ENCODE results near the gene SPAG4.

Gene SPAG4

DNA sequence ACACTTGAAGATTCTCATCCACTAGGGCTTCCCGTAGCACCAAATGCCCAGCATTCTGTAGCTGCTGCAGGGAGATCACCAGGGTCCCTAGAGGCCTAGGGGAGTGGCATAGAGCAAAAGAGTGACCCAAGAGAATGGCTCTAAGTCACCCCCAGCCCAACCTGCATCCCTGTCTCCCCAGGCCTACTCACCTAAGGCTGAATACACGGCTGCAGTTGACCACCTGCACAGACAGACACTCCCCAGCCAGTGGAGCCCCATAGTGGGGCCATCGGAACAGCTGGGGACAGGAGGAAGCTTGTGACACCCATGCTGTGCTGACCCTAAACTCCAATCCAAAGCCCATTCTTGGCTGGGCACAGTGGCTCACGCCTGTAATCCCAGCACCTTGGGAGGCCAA, 9.5 kb upstream of the SPAG4 start:
- Mint-ChIP-seq H3K36me3 (ENCODE audit: low read depth) (no peaks in the 10 kb centered on the region), H3K4me3 (no peak overlapping the region), H3K4me1 (ENCODE audit: low read depth) (peaks cover 5% of the 10 kb centered on the region), H3K9me3 (no peaks in the 10 kb centered on the region), H3K27ac (no peak overlapping the region), H3K27me3 (peaks cover 13% of the 10 kb centered on the region)

DNA sequence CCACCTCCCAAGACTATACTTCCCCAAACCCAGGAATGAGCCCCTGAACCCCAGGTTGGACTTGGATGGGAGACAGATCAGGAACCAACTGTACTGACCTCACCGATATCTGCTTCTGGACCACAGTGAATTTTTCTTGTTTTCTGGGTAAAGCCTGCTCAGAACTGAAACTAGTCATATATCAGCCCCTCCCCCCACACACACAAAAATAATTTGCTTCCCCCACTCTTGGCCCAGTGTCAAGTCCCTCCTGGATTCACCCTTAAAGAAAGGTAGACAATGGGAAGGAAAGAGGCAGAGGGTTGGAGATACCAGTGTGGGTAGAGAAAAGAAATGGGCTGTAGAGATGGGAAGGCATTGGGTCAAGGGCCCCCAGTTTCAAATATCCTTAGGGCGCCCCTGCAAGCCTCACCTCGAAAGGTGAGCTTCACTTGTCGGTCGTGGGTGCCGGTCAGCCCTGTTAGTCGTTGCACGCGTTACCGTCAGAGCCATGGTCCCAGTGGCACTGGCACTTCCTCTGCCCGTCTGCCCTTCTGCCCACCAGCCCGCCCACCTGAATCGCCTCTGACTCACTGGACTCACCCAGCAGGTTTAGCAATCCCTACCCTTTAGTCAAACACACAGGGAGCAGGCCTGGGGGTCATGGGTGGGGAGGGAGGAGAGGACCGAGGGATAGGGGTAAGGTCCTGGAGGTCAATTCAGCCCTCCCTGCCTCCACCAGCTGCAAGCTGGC, 8.5 kb upstream of the SPAG4 start:
- H3K36me3 Mint-ChIP-seq (ENCODE audit: low read depth), result no peaks in the 10 kb centered on the region
- peaks cover 9% of the 10 kb centered on the region for H3K27me3 Mint-ChIP-seq
- no peak overlapping the region for H3K4me3 Mint-ChIP-seq
- H3K4me1 Mint-ChIP-seq (ENCODE audit: low read depth), result no peaks in the 10 kb centered on the region
- no peaks in the 10 kb centered on the region for H3K9me3 Mint-ChIP-seq
- no peak overlapping the region for H3K27ac Mint-ChIP-seq

DNA sequence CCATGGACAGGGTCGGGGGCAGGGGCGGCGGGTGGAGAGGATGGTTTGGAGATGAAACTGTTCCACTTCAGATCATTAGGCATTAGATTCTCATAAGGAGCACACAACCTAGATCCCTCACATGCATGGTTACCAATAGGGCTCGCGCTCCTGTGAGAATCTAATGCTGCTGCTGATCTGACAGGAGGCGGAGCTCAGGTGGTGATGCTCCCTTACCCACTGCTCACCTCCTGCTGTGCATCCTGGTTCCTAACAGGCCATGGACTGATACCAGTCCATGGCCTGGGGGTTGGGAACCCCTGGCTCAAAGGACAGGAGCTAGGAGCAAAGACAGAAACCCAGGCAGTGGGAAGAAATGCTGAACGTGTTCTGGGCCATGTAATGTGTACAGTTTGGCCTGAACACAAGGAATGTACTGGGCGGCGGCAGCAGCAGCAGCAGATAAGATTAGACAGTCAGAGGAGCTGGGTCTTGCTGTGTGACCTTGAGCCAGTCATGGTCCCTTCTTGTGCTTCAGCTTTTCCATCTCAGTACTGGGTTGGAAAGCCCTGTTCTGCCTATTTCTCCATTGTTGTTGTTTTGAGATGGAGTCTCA, 4.7 kb upstream of the SPAG4 start:
- Mint-ChIP-seq H3K27ac (no peak overlapping the region), H3K36me3 (ENCODE audit: low read depth) (no peaks in the 10 kb centered on the region), H3K9me3 (no peaks in the 10 kb centered on the region), H3K4me3 (no peak overlapping the region), H3K4me1 (ENCODE audit: low read depth) (peaks cover 9% of the 10 kb centered on the region), H3K27me3 (no peaks in the 10 kb centered on the region)

DNA sequence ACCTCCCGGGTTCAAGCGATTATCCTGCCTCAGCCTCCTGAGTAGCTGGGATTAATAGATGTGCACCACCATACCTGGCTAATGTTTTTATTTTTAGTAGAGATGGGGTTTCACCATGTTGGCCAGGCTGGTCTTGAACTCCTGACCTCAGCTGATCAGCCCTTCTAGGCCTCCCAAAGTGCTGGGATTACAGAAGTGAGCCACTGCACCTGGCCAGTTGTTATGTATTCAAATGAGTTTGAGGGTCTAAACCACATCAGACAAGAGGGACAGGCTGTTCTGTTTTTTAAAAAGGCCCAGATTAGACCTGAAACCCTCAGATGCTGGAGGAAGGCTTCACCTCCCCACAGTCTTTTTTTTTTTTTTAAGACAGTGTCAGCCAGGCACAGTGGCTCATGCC, 4.1 kb upstream of the SPAG4 start:
- Mint-ChIP-seq H3K4me3 (no peak overlapping the region), H3K4me1 (ENCODE audit: low read depth) (peaks cover 12% of the 10 kb centered on the region), H3K36me3 (ENCODE audit: low read depth) (no peaks in the 10 kb centered on the region), H3K27me3 (no peaks in the 10 kb centered on the region), H3K27ac (no peak overlapping the region), H3K9me3 (no peaks in the 10 kb centered on the region)

DNA sequence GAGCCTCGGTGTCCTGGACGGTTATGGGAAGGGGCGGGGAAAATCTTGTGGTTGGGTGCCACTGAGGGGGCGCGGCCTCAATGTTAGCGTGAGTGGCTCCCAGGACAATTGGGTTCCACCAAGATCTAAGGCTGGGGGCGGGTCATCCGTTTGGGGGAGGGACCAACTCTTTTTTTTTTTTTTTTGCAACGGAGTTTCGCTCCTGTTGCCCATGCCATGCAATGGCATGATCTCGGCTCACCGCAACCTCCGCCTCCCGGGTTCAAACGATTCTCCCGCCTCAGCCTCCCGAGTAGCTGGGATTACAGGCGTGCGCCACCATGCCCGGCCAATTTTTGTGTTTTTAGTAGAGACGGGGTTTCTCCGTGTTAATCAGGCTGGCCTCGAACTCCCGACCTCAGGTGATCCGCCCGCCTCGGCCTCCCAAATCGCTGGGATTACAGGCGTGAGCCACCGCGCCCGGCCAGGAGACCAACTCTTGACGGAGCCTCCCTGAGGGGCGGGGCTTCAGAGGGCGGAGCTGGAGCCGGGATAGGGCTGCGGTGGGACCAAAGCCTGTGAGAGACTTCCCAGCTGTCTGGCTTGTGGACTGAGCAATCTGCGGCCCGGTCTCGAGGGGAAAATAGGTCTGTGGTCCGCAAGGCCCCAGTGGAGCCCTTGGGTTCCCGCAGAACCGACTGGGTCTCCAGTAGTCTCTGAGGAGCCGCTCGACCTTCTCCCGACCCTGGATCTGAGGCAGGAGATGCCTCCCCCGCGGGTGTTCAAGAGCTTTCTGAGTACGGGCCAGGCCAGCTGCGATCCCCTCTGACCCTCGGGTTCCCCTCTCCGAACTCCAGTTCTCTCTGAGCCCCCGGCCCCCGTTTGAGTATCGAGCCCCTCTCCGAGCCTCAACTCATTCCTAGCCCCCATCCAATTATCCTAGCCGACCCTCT, 1.1 kb downstream of the SPAG4 start:
- peak overlapping the region; percentile 90 for H3K27ac Mint-ChIP-seq
- no peaks in the 10 kb centered on the region for H3K9me3 Mint-ChIP-seq
- peak overlapping the region; percentile 85 for H3K4me3 Mint-ChIP-seq
- peaks cover 51% of the 10 kb centered on the region for H3K4me1 Mint-ChIP-seq (ENCODE audit: low read depth)
- H3K36me3 Mint-ChIP-seq (ENCODE audit: low read depth), result peaks cover 5% of the 10 kb centered on the region
- H3K27me3 Mint-ChIP-seq, result no peaks in the 10 kb centered on the region

DNA sequence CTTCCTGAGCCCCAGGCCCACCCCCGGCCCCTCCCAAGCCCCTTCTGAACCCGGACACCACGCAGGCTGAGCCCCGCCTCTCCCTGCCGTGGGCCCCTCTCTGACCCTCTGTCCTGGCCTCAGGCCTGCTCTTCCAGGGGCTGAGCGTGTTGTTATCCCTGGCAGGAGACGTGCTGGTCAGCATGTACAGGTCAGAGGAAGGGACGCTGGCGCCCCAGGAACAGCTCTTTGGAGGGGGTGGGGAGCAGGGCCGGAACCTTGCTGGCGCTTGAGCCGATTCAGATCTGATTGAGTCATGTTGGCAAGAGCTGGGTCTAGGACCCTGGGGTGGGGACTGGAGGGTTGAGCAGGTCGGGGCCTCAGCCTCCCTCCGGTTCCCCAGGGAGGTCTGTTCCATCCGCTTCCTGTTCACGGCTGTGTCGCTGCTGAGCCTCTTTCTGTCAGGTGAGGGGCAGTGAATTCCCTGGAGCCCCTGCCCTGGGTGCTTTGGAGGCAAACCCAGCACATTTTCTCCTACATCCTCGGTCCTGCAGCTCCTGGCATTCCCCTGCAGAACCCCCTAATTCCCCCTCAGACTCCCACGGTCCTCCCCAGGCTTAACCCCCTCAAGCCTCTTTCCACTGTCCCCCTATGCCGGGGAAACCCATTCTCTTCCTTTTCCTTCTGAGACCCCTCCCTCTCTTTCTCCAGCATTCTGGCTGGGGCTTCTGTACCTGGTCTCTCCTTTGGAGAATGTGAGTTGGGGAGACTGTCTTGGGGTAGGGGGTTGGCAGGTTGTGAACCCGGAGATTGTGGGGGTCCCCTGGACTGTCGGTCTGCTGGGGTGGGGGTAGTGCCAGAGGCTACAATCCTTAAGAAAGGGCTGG, 2.0 kb downstream of the SPAG4 start:
- no peaks in the 10 kb centered on the region for H3K27me3 Mint-ChIP-seq
- H3K36me3 Mint-ChIP-seq (ENCODE audit: low read depth), result peaks cover 5% of the 10 kb centered on the region
- H3K4me3 Mint-ChIP-seq, result peak overlapping the region; percentile 85
- H3K9me3 Mint-ChIP-seq, result no peaks in the 10 kb centered on the region
- peak overlapping the region; percentile 90 for H3K27ac Mint-ChIP-seq
- H3K4me1 Mint-ChIP-seq (ENCODE audit: low read depth), result peaks cover 51% of the 10 kb centered on the region

DNA sequence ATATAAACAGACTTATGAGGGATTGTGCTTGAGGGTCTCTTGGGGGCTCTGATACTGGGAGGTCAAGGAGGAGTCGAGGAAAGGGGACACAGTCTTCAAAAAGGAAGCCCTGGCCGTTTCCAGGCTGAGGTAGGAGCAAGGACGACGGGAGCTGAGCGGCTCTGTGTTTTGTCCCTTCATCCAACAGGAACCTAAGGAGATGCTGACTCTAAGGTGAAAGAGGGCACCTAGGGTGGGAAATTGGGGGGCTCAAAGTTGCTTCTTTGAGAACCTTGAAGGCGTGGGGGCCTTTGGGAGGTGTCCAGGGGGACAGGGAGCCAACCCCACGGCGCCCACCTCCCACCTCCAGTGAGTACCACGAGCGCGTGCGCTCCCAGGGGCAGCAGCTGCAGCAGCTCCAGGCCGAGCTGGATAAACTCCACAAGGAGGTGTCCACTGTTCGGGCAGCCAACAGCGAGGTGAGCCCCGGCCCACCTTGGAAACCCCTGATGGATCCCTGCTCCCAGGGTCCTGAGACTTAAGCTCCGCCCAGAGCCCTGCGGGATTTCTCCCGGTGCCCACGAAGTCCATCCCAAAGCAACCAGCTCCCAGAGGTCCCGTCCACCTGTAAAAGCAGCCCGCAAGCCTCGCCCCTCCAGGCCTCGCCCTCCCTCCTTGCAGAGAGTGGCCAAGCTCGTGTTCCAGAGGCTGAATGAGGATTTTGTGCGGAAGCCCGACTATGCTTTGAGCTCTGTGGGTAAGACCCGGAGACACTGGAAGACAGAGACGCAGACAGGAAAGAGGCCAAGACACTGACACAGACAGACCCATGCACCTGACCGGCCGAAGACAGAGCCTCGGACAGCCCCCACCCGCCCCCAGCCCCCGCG, 2.9 kb downstream of the SPAG4 start:
- Mint-ChIP-seq H3K27me3 (no peaks in the 10 kb centered on the region), H3K27ac (peak overlapping the region; percentile 78), H3K9me3 (no peaks in the 10 kb centered on the region), H3K4me3 (peak overlapping the region; percentile 85), H3K4me1 (ENCODE audit: low read depth) (peaks cover 51% of the 10 kb centered on the region), H3K36me3 (ENCODE audit: low read depth) (peaks cover 5% of the 10 kb centered on the region)

DNA sequence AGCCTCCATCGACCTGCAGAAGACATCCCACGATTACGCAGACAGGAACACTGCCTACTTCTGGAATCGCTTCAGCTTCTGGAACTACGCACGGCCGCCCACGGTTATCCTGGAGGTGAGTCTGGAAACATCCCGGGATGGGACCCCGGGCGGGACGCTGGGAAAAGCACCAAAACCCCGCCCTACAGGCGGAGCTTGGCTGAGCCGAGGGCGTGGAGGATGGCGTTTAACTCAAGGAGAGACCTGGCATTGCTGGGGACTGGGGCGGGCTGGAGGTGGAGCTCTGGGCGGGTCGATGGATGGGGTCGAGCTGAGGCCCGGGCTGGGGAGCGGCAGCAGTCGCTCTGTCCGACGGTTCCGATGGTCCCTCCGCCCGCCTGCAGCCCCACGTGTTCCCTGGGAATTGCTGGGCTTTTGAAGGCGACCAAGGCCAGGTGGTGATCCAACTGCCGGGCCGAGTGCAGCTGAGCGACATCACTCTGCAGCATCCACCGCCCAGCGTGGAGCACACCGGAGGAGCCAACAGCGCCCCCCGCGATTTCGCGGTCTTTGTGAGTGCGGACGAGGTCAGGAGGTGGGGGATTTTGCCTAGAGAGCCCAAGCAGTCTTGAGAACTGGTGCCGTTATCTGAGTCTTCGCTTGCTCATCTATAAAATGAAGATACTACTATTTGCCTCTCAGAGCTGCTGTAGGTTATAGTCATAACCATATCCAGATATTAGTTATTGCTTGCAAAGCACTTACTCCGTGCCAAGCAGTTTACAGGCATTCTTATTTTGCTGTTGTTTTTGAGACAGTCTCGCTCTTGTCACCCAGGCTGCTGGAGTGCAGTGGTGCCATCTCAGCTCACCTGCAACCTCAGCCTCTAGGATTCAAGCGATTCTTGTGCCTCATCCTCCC, 3.8 kb downstream of the SPAG4 start:
- Mint-ChIP-seq H3K9me3 (no peaks in the 10 kb centered on the region), H3K27ac (peak overlapping the region; percentile 78), H3K4me3 (peak overlapping the region; percentile 85), H3K27me3 (no peaks in the 10 kb centered on the region), H3K36me3 (ENCODE audit: low read depth) (peaks cover 5% of the 10 kb centered on the region), H3K4me1 (ENCODE audit: low read depth) (peaks cover 49% of the 10 kb centered on the region)

DNA sequence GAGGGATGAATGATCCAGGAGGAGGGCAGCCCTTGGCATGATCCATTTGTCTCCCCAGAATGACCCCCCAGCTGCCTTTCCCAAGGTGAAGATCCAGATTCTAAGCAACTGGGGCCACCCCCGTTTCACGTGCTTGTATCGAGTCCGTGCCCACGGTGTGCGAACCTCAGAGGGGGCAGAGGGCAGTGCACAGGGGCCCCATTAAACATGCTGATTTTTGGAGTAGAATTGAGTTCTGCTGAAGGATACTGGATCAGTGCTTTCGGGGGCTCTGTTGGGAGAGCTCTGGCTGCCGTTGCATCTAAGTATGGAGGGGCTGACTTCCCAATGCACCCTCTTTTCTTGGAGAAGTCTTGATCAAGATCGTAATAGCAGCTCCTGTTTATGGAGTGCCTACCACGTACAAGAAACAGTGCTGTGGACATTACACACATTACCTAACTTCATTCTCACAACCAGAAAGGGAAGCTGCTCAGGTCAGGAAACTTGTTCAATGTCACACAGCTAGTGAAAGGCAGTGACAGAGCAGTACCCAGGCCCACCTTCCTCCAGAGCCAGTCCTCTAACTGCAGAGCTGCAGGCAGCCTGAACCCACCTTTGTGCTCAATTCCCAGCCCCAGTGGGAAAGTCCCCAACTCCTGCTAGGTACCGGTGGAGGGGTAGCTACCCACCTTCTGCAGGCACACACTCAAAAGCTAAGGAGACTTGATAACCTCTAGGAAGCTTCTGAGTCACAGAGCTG, 5.4 kb downstream of the SPAG4 start:
- Mint-ChIP-seq H3K4me1 (ENCODE audit: low read depth) (peaks cover 42% of the 10 kb centered on the region), H3K9me3 (no peaks in the 10 kb centered on the region), H3K36me3 (ENCODE audit: low read depth) (peaks cover 12% of the 10 kb centered on the region), H3K27ac (no peak overlapping the region), H3K27me3 (no peaks in the 10 kb centered on the region), H3K4me3 (no peak overlapping the region)

DNA sequence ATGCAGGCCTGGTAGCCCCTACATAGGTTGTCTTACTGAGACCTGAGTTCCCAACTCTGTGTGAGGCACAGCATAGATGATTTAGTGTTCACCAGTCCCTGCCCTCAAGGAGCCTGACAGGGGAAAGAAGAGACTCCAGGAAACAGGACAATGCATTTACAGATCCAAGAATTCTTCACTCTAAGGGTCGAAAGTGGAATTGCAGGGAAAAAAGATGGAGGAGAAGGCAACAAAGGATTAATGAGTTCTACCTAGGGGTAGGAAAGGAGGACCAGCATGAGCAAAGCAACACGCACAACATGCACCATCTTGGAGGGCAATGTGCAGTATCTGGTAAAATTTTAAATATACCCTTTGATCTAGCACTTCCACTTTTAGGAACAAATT, 5.9 kb downstream of the SPAG4 start:
- no peaks in the 10 kb centered on the region for H3K9me3 Mint-ChIP-seq
- H3K27ac Mint-ChIP-seq, result no peak overlapping the region
- peaks cover 15% of the 10 kb centered on the region for H3K36me3 Mint-ChIP-seq (ENCODE audit: low read depth)
- H3K4me3 Mint-ChIP-seq, result no peak overlapping the region
- H3K4me1 Mint-ChIP-seq (ENCODE audit: low read depth), result peaks cover 38% of the 10 kb centered on the region
- no peaks in the 10 kb centered on the region for H3K27me3 Mint-ChIP-seq

DNA sequence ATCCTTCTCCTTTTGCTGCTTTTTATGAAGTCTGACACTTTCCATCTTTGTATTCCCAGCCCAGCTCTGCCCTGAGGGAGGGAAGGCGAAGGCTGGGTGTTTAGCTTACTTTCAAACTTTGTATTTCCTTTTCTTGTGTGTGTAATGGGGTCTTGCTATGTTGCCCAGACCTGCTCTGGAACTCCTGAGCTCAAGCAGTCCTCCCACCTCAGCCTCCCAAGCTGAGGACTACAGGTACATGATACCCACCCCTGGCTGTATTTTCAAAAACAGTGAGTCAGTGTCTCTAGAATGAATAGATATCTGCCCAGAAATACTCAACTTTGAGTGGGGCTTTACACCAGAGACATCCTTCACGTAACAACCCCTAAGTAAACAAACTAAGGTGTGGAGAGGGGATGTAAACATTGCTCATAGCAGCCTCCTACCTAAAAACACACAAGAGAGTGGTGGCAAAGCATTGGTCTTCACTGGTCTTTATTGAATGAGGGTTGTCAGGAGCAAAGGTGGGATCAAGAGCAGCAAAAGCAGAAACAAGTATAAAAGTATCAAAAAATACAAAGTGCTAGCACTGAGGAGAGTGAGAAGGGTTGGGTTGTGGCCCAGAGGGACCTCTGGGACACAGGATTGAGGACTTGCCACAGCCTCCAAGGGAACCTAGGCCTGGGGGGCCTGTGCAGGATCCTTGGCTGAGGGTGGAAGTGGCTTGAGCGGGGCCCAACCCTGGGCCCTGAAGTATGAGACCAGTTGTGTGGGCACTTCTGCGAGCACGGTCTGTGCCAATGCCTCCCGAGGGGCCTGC, 10.2 kb downstream of the SPAG4 start:
- peaks cover 37% of the 10 kb centered on the region for H3K36me3 Mint-ChIP-seq (ENCODE audit: low read depth)
- H3K4me1 Mint-ChIP-seq (ENCODE audit: low read depth), result no peaks in the 10 kb centered on the region
- H3K27me3 Mint-ChIP-seq, result no peaks in the 10 kb centered on the region
- no peaks in the 10 kb centered on the region for H3K9me3 Mint-ChIP-seq
- H3K27ac Mint-ChIP-seq, result peak overlapping the region; percentile 60
- no peak overlapping the region for H3K4me3 Mint-ChIP-seq

All from stimulated activated naive CD8-positive, alpha-beta T cell treated with anti-CD3 and anti-CD28 coated beads, Interleukin-15, Interleukin-2, amounts not matched to agents 100 ng/mL and 50 ng/mL, for 24 hours (primary cell).